Measurements from ENCODE around the gene RPS21.

GRCh38 chr20:62346398-62347150 lies 40.3 kb upstream of the RPS21 start:
- TF ChIP-seq CTCF (IDR thresholded peaks at IDR 0.05) = no peak
- no peak for TF ChIP-seq ZFX (IDR thresholded peaks at IDR 0.05; ENCODE audit: borderline replicate concordance)
